NCI-H2227 (cell line): ENCODE data around the gene NDFIP2.

Experiments used
- DNase-seq: peaks from one replicate; lab custom pipeline; 2025; ENCODE audit not compliant: unreplicated experiment; lab: John Stamatoyannopoulos, UW

NDFIP2 gene

GRCh38 chr13:79457948-79458347, 23.0 kb upstream of the NDFIP2 start:
- DNase-seq: no peak

GRCh38 chr13:79458436-79458835, 22.5 kb upstream of the NDFIP2 start:
- DNase-seq: no peak

- no peak for DNase-seq
Observed at GRCh38 chr13:79459906-79460305, 21.0 kb upstream of the NDFIP2 start.

- DNase-seq: no peak
Observed at GRCh38 chr13:79462895-79463294, 18.1 kb upstream of the NDFIP2 start.

- no peak for DNase-seq
Observed at GRCh38 chr13:79463604-79464003, 17.4 kb upstream of the NDFIP2 start.

GRCh38 chr13:79466872-79467271, 14.1 kb upstream of the NDFIP2 start:
- no peak for DNase-seq

GRCh38 chr13:79468402-79468801, 12.6 kb upstream of the NDFIP2 start:
- DNase-seq: no peak

GRCh38 chr13:79468819-79469218, 12.1 kb upstream of the NDFIP2 start:
- no peak for DNase-seq

- no peak for DNase-seq
Observed at GRCh38 chr13:79469608-79470007, 11.3 kb upstream of the NDFIP2 start.

- DNase-seq: no peak
Observed at GRCh38 chr13:79470666-79471065, 10.3 kb upstream of the NDFIP2 start.

GRCh38 chr13:79475569-79475968, 5.4 kb upstream of the NDFIP2 start:
- no peak for DNase-seq

GRCh38 chr13:79477968-79478367, 3.0 kb upstream of the NDFIP2 start:
- DNase-seq: no peak

- no peak for DNase-seq
Observed at GRCh38 chr13:79479882-79480281, 1.1 kb upstream of the NDFIP2 start.

GRCh38 chr13:79481685-79482052, 714 bp downstream of the NDFIP2 start:
- DNase-seq: no peak

GRCh38 chr13:79482281-79482970, 1.5 kb downstream of the NDFIP2 start:
- DNase-seq: no peak

GRCh38 chr13:79483086-79483706, 2.2 kb downstream of the NDFIP2 start:
- no peak for DNase-seq

GRCh38 chr13:79485014-79485811, 4.3 kb downstream of the NDFIP2 start:
- DNase-seq: no peak

GRCh38 chr13:79486433-79487188, 5.7 kb downstream of the NDFIP2 start:
- no peak for DNase-seq

- DNase-seq: no peak
Observed at GRCh38 chr13:79490326-79490725, 9.4 kb downstream of the NDFIP2 start.

- no peak for DNase-seq
Observed at GRCh38 chr13:79490824-79491223, 9.9 kb downstream of the NDFIP2 start.

- DNase-seq: no peak
Observed at GRCh38 chr13:79491715-79492114, 10.8 kb downstream of the NDFIP2 start.
